Measurements from ENCODE around the gene SPATA4.

Gene SPATA4

GRCh38 chr4:176188654-176189053 lies 6.7 kb downstream of the SPATA4 start:
- no peak overlapping the region for H3K4me3 ChIP-seq (ENCODE audit: low read depth, low read length)
- no peak for DNase-seq (ENCODE audit: low read depth)
- TF ChIP-seq, protein P1, sequence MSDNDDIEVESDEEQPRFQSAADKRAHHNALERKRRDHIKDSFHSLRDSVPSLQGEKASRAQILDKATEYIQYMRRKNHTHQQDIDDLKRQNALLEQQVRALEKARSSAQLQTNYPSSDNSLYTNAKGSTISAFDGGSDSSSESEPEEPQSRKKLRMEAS (IDR thresholded peaks at IDR 0.05; ENCODE audit: low read depth, low read length): no peak
- no peak for TF ChIP-seq MYC (IDR thresholded peaks at IDR 0.05; ENCODE audit: low read depth, low read length)
- no peak for TF ChIP-seq POLR2A (IDR thresholded peaks at IDR 0.05; ENCODE audit: extremely low read depth, insufficient read length)
- no peak for TF ChIP-seq CTCF (IDR thresholded peaks at IDR 0.05; ENCODE audit: low read depth, low read length)

GRCh38 chr4:176187624-176188023 lies 7.8 kb downstream of the SPATA4 start:
- no peak overlapping the region for H3K4me3 ChIP-seq (ENCODE audit: low read depth, low read length)
- DNase-seq (ENCODE audit: low read depth): no peak
- TF ChIP-seq MYC (IDR thresholded peaks at IDR 0.05; ENCODE audit: low read depth, low read length) (no peak), CTCF (IDR thresholded peaks at IDR 0.05; ENCODE audit: low read depth, low read length) (no peak), POLR2A (IDR thresholded peaks at IDR 0.05; ENCODE audit: extremely low read depth, insufficient read length) (no peak)
- TF ChIP-seq, protein P1 (IDR thresholded peaks at IDR 0.05; ENCODE audit: low read depth, low read length): no peak

DNA sequence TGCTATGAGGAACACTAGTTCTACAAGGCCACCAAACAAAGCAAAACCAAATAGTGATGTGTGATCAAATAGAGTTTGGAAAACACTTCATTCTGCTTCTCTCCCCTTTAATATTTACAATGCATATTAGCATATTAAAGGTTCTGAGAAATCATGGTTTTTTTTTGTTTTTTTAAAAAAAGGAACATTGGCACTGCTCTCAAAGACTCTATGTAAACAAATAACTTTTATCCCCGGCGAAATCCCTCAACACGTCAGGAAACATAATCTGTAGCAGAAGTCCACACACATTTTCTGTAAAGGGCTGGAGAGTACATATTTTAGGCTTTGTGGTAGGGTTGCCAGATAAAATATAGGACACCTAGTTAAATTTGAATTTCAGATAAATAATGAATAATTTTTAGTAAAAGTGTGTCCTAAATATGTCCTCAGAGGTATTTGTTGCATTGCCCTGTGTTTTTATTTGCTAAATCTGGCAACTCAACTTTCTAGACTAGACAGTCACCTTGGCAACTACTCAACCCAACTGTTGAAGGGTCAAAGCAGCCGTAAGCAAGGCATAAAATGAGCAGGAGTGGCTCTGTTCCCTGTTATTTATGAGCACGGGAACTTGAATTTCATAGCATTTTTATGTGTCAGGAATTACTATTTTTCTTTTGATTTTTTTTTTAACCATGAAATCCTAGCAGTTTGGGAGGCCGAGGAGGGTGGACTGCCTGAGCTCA lies 8.6 kb downstream of the SPATA4 start:
- no peak overlapping the region for H3K4me3 ChIP-seq (ENCODE audit: low read depth, low read length)
- TF ChIP-seq CTCF (IDR thresholded peaks at IDR 0.05; ENCODE audit: low read depth, low read length) (no peak), MYC (IDR thresholded peaks at IDR 0.05; ENCODE audit: low read depth, low read length) (no peak), POLR2A (IDR thresholded peaks at IDR 0.05; ENCODE audit: extremely low read depth, insufficient read length) (no peak)
- TF ChIP-seq, protein P1 (IDR thresholded peaks at IDR 0.05; ENCODE audit: low read depth, low read length): no peak
- DNase-seq (ENCODE audit: low read depth): no peak

GRCh38 chr4:176186067-176186466 lies 9.3 kb downstream of the SPATA4 start:
- DNase-seq (ENCODE audit: low read depth): no peak
- no peak overlapping the region for H3K4me3 ChIP-seq (ENCODE audit: low read depth, low read length)
- TF ChIP-seq, protein P1 (IDR thresholded peaks at IDR 0.05; ENCODE audit: low read depth, low read length): no peak
- no peak for TF ChIP-seq CTCF (IDR thresholded peaks at IDR 0.05; ENCODE audit: low read depth, low read length)
- TF ChIP-seq MYC (IDR thresholded peaks at IDR 0.05; ENCODE audit: low read depth, low read length): no peak
- TF ChIP-seq POLR2A (IDR thresholded peaks at IDR 0.05; ENCODE audit: extremely low read depth, insufficient read length): no peak

GRCh38 chr4:176185051-176185450 lies 10.3 kb downstream of the SPATA4 start:
- H3K4me3 ChIP-seq (ENCODE audit: low read depth, low read length): no peak overlapping the region
- TF ChIP-seq CTCF (IDR thresholded peaks at IDR 0.05; ENCODE audit: low read depth, low read length) (no peak), MYC (IDR thresholded peaks at IDR 0.05; ENCODE audit: low read depth, low read length) (no peak), POLR2A (IDR thresholded peaks at IDR 0.05; ENCODE audit: extremely low read depth, insufficient read length) (no peak)
- TF ChIP-seq, protein P1 (IDR thresholded peaks at IDR 0.05; ENCODE audit: low read depth, low read length): no peak
- DNase-seq (ENCODE audit: low read depth): no peak

All from NB4 (cell line).